HepG2 (cell line): ENCODE measurements around the gene RMDN2. TPM values are rescaled to one million over a fixed set of nuclear protein-coding genes. Genes with fewer than 3 reads are reported as not detected.

Experiments used
- FOXO1 ChIP-seq: sonication (generic); formaldehyde crosslinking; IDR thresholded peaks from 2 replicates; pipeline ENCODE4 v1.4.0; 2020; ENCODE audit warnings: missing genetic modification reagents
- FOXP4 ChIP-seq: sonication (generic); formaldehyde crosslinking; IDR thresholded peaks from 2 replicates; pipeline ENCODE4 v1.4.0; 2020; ENCODE audit warnings: missing genetic modification reagents
- HMG20B ChIP-seq: conservative IDR thresholded peaks from 2 replicates; pipeline ENCODE4 v1.6.1; 2016; ENCODE audit warnings: missing genetic modification reagents, missing compliant biosample characterization
- HNF4A ChIP-seq: sonication (generic); formaldehyde crosslinking; IDR thresholded peaks from 2 replicates; pipeline ENCODE4 v1.4.0; 2020; ENCODE audit warnings: missing genetic modification reagents
- IKZF5 ChIP-seq: IDR thresholded peaks from 2 replicates; pipeline ENCODE4 v1.6.1; 2018; ENCODE audit warnings: missing genetic modification reagents, mild to moderate bottlenecking, missing compliant biosample characterization
- KDM1A ChIP-seq: IDR thresholded peaks from 2 replicates; pipeline ENCODE4 v1.6.1; 2016; ENCODE audit warnings: missing compliant biosample characterization
- MAZ ChIP-seq, 2 experiments: sonication (generic) in 1 of 2; formaldehyde crosslinking in 1 of 2; IDR thresholded peaks; 2 replicates each; pipeline versions ENCODE4 v1.5.0 to v1.6.1; 2012 to 2020; ENCODE audit warnings: low read depth in 2 of 2, mild to moderate bottlenecking in 2 of 2, borderline replicate concordance in 1 of 2, improper control_type of control experiment in 1 of 2, low read length in 1 of 2, missing genetic modification reagents in 1 of 2, moderate library complexity in 1 of 2
- MED1 ChIP-seq: sonication (generic); formaldehyde crosslinking; IDR thresholded peaks from 2 replicates; pipeline ENCODE4 v1.4.0; 2020; ENCODE audit warnings: missing genetic modification reagents
- NFKBIZ ChIP-seq: IDR thresholded peaks from 2 replicates; pipeline ENCODE4 v1.6.1; 2018; ENCODE audit warnings: missing genetic modification reagents, missing compliant biosample characterization
- NKX3-1 ChIP-seq: sonication (generic); formaldehyde crosslinking; IDR thresholded peaks from 2 replicates; pipeline ENCODE4 v1.5.0; 2020; ENCODE audit warnings: missing genetic modification reagents
- PAXIP1 ChIP-seq: sonication (generic); formaldehyde crosslinking; conservative IDR thresholded peaks from 2 replicates; pipeline ENCODE4 v1.4.0; 2020; ENCODE audit warnings: mild to moderate bottlenecking, missing genetic modification reagents, moderate library complexity
- RARA ChIP-seq: IDR thresholded peaks from 2 replicates; pipeline ENCODE4 v1.6.1; 2016; ENCODE audit warnings: missing genetic modification reagents, missing compliant biosample characterization
- SMARCC2 ChIP-seq: fragments of 450-650 bp; IDR thresholded peaks from 2 replicates; pipeline ENCODE4 v1.6.1; 2017; ENCODE audit warnings: antibody characterized with exemption, mild to moderate bottlenecking
- SMC3 ChIP-seq: IDR thresholded peaks from 2 replicates; pipeline ENCODE4 v1.6.1; 2011; ENCODE audit warnings: low read length, improper control_type of control experiment
- TFDP1 ChIP-seq: IDR thresholded peaks from 2 replicates; pipeline ENCODE4 v1.6.1; 2016; ENCODE audit warnings: missing compliant biosample characterization, missing genetic modification reagents, borderline replicate concordance
- ZFAT ChIP-seq: sonication (generic); formaldehyde crosslinking; conservative IDR thresholded peaks from 2 replicates; pipeline ENCODE4 v1.8.1; 2023; ENCODE audit warnings: missing genetic modification reagents, inconsistent platforms
- ZNF12 ChIP-seq: sonication (generic); formaldehyde crosslinking; IDR thresholded peaks from 2 replicates; pipeline ENCODE4 v1.5.0; 2020; ENCODE audit warnings: missing genetic modification reagents
- ZNF180 ChIP-seq: sonication (generic); formaldehyde crosslinking; IDR thresholded peaks from 2 replicates; pipeline ENCODE4 v1.4.0; 2020; ENCODE audit warnings: low read depth, missing genetic modification reagents, borderline replicate concordance
- ZNF207 ChIP-seq: fragments of 450-650 bp; IDR thresholded peaks from 2 replicates; pipeline ENCODE4 v1.6.1; 2016; ENCODE audit warnings: antibody characterized with exemption, borderline replicate concordance
- ZNF382 ChIP-seq: sonication (generic); formaldehyde crosslinking; IDR thresholded peaks from 2 replicates; pipeline ENCODE4 v1.5.0; 2020; ENCODE audit warnings: missing genetic modification reagents, mild to moderate bottlenecking, borderline replicate concordance
- ZNF770 ChIP-seq: sonication (generic); formaldehyde crosslinking; IDR thresholded peaks from 2 replicates; pipeline ENCODE4 v1.5.0; 2020; ENCODE audit warnings: mild to moderate bottlenecking, missing genetic modification reagents
- polyA plus RNA-seq, 8 experiments: library from polyadenylated mRNA; depleted of rRNA in 3 of 8; stranded (reverse) in 7 of 8; unstranded in 1 of 8; fragments of >200 nt; fragmentation: Illumina TruSeq in 4 of 8; extraction: Trizol in 4 of 8; gene quantifications; 2 replicates each; pipeline versions ENCODE4 v1.2.1 to v1.2.3, GENCODE V29; 2011 to 2016; ENCODE audit warnings: low read depth in 4 of 8, missing spikeins in 1 of 8, mixed read lengths in 1 of 8; ENCODE audit not compliant: insufficient read depth in 1 of 8
- total RNA-seq, 5 experiments: library from RNA; depleted of rRNA; stranded (reverse); fragments of >200 nt; fragmentation: Illumina TruSeq; extraction: Trizol; gene quantifications; 2 replicates each; pipeline ENCODE4 v1.2.3, GENCODE V29; 2016; ENCODE audit warnings: low read depth in 1 of 5

The RMDN2 gene
- total and polyA plus RNA-seq, 2 of the 13 experiments (the other 11 are each of a cell fraction or from before 2014, with no cell fraction given): 2.3 to 8.9 TPM

- TF ChIP-seq FOXP4 (CRISPR knock-in tag) (peak; percentile 97), KDM1A (CRISPR knock-in tag) (peak; percentile 86), FOXO1 (CRISPR knock-in tag) (peak; percentile 89), HMG20B (CRISPR knock-in tag) (peak; percentile 94), RARA (peak; percentile 83), ZNF770 (CRISPR knock-in tag) (peak; percentile 56; the same call in 1 of the 2 replicates), ZNF12 (CRISPR knock-in tag) (peak; percentile 88; the same call in 1 of the 2 replicates), ZFAT (no peak), SMARCC2 (0 out of 2 replicates have a peak, but pooled peaks have one; percentile 85), NKX3-1 (CRISPR knock-in tag) (peak; percentile 57; the same call in 1 of the 2 replicates), ZNF180 (CRISPR knock-in tag) (no peak), MAZ (IDR thresholded peaks at IDR 0.05; ENCODE audit: borderline replicate concordance, low read depth, low read length) (no peak), MAZ (CRISPR knock-in tag; IDR thresholded peaks at IDR 0.05; ENCODE audit: low read depth) (peak; percentile 67; the same call in 1 of the 2 replicates), ZNF382 (CRISPR knock-in tag) (no peak), MED1 (CRISPR knock-in tag) (peak; percentile 93), HNF4A (CRISPR knock-in tag) (peak; percentile 98), TFDP1 (CRISPR knock-in tag) (peak; percentile 54; the same call in 1 of the 2 replicates), IKZF5 (CRISPR knock-in tag) (peak; percentile 81), ZNF207 (no peak), SMC3 (peak; percentile 40; the same call in 1 of the 2 replicates), PAXIP1 (CRISPR knock-in tag) (peak; percentile 99), NFKBIZ (CRISPR knock-in tag) (peak; percentile 96)
These were observed 6.3 kb upstream of the RMDN2 start (continued) for GRCh38 chr2:37918742-37919186.
